ENCODE measurements around the gene CORO2B.

GRCh38 chr15:68582864-68583263 is 4.1 kb downstream of the CORO2B start:
- TF ChIP-seq CTCF (IDR thresholded peaks at IDR 0.05; ENCODE audit: borderline replicate concordance, extremely low read depth, low read length, poor library complexity, severe bottlenecking), result no peak
- TF ChIP-seq EZH2 (IDR thresholded peaks at IDR 0.05; ENCODE audit: borderline replicate concordance, low read depth, low read length, severe bottlenecking), result no peak

Data from DND-41 (cell line).